ENCODE measurements around the gene SMAP1.

Gene SMAP1

DNA sequence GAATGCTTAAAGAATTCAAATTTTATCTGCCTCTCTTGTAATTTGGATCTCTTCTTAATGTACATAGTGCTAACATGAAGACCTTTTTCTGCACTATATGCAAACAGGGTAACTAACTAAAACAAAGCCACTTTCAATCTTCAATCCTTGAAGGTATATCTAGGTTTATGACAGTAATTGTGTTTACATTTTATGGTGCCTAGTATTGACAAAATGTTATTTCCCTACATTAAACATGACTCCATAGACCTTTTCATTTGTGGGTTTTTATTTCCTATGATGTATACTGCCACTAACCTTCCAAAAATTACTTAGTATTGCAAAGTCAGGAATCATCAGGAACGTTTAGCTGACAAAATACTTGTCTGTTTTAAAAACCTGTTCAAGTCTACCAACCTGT lies 193.2 kb downstream of the SMAP1 start:
- TF ChIP-seq, protein P1, sequence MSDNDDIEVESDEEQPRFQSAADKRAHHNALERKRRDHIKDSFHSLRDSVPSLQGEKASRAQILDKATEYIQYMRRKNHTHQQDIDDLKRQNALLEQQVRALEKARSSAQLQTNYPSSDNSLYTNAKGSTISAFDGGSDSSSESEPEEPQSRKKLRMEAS (IDR thresholded peaks at IDR 0.05; ENCODE audit: low read depth, low read length), result no peak
- no peak for TF ChIP-seq MYC (IDR thresholded peaks at IDR 0.05; ENCODE audit: low read depth, low read length)
- TF ChIP-seq, protein P2, sequence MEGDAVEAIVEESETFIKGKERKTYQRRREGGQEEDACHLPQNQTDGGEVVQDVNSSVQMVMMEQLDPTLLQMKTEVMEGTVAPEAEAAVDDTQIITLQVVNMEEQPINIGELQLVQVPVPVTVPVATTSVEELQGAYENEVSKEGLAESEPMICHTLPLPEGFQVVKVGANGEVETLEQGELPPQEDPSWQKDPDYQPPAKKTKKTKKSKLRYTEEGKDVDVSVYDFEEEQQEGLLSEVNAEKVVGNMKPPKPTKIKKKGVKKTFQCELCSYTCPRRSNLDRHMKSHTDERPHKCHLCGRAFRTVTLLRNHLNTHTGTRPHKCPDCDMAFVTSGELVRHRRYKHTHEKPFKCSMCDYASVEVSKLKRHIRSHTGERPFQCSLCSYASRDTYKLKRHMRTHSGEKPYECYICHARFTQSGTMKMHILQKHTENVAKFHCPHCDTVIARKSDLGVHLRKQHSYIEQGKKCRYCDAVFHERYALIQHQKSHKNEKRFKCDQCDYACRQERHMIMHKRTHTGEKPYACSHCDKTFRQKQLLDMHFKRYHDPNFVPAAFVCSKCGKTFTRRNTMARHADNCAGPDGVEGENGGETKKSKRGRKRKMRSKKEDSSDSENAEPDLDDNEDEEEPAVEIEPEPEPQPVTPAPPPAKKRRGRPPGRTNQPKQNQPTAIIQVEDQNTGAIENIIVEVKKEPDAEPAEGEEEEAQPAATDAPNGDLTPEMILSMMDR (IDR thresholded peaks at IDR 0.05; ENCODE audit: low read depth, low read length), result no peak
- no peak for TF ChIP-seq POLR2A (IDR thresholded peaks at IDR 0.05; ENCODE audit: extremely low read depth, insufficient read length)
- no peak overlapping the region for H3K4me3 ChIP-seq (ENCODE audit: low read depth, low read length)
- DNase-seq (ENCODE audit: low read depth), result no peak

DNA sequence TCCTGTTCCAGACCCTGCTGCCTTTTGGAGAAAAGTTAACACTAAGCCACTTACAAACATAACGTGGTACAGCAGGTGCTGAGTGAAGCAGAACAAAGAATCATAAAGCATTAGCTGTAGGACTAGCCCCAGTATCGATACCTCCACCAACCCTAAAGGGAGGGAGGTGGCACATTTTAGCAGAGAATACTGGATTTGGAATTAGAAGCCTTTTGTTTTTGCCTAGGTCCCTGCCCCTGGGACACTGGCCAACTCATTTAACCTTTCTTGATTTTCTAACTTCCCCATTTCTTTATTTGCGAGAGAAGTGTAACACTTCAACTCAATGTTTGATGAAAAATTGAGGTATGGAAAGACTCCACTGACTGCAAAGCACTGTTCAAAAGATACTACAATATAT lies 195.7 kb downstream of the SMAP1 start:
- DNase-seq (ENCODE audit: low read depth), result no peak
- no peak overlapping the region for H3K4me3 ChIP-seq (ENCODE audit: low read depth, low read length)
- TF ChIP-seq MYC (IDR thresholded peaks at IDR 0.05; ENCODE audit: low read depth, low read length) (no peak), POLR2A (IDR thresholded peaks at IDR 0.05; ENCODE audit: extremely low read depth, insufficient read length) (no peak)
- TF ChIP-seq, protein P1 (IDR thresholded peaks at IDR 0.05; ENCODE audit: low read depth, low read length), result no peak
- TF ChIP-seq, protein P2 (IDR thresholded peaks at IDR 0.05; ENCODE audit: low read depth, low read length), result no peak

DNA sequence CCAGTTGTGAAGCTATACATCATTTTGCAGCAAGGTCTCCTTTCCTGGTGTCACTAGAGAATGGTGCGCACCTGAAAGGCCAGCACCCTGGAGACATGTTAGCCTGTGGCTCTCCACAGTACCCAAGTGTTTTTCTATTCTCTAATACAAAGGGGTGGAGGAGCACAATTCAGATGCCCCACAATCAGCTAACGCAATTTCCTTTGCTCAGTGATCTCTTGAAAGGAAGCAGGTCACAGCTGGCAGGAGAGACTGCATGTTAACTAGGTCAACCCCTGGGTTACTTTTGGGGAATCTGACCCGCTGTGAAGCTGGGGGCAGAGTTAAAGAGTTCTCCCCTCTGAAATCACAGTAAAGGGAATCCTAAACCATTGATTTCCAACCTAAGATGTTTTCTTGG lies 196.7 kb downstream of the SMAP1 start:
- H3K4me3 ChIP-seq (ENCODE audit: low read depth, low read length), result no peak overlapping the region
- TF ChIP-seq POLR2A (IDR thresholded peaks at IDR 0.05; ENCODE audit: extremely low read depth, insufficient read length), result no peak
- no peak for TF ChIP-seq MYC (IDR thresholded peaks at IDR 0.05; ENCODE audit: low read depth, low read length)
- TF ChIP-seq, protein P2 (IDR thresholded peaks at IDR 0.05; ENCODE audit: low read depth, low read length), result no peak
- TF ChIP-seq, protein P1 (IDR thresholded peaks at IDR 0.05; ENCODE audit: low read depth, low read length), result no peak
- no peak for DNase-seq (ENCODE audit: low read depth)

DNA sequence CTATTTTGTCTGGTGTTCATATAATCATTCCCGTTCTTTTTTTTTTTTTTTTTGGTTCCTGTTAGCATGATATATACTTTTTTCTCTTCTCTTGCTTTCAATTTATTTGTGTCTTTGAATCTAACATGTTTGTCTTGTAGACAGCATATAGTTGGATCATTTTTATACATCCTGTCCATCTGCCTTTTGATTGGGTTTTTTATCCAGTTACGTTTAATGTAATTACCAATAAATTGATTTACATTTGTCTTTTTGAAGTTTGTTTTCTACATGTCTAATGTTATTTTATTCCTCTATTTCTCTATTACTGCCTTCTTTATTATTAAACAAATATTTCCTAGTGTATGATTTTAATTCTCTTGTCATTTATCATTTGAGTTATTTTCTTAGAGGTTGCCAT lies 204.8 kb downstream of the SMAP1 start:
- H3K4me3 ChIP-seq (ENCODE audit: low read depth, low read length), result no peak overlapping the region
- DNase-seq (ENCODE audit: low read depth), result no peak
- TF ChIP-seq MYC (IDR thresholded peaks at IDR 0.05; ENCODE audit: low read depth, low read length), result no peak
- TF ChIP-seq, protein P1 (IDR thresholded peaks at IDR 0.05; ENCODE audit: low read depth, low read length), result no peak
- TF ChIP-seq, protein P2 (IDR thresholded peaks at IDR 0.05; ENCODE audit: low read depth, low read length), result no peak
- no peak for TF ChIP-seq POLR2A (IDR thresholded peaks at IDR 0.05; ENCODE audit: extremely low read depth, insufficient read length)

DNA sequence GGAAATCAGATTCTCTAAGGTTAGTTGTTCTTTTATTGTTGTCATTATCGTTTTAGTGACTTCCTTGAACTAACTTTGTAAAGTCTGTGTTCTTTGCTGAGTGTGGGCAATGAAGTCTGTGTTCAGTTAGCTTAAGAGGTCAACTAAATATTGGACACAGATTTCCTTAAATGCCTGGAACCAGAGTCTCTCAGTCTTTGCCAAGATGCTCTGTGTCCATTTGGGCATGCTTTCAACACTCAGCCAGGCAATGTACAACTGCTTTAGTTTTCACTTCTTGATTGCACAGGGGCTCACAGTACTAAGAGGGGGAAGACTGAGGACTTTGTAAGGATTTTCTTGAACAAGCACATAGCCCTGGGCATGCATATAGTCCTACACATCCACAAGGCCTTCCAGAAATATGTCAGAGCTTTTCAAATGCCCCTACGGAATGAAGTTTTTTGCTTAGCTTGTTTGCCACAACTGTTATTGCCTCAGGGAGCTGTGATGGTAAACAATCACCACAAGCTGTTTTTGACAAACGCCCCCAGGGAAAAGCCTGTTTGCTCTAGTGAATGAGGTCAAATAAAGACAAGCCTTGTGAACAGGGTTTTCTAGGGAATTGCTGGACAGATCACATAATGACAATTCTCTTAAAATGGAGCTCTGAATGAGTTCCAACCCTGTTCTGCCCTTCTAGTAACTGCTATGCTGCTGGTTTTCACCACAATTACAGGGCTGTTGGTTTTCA lies 206.7 kb downstream of the SMAP1 start:
- DNase-seq (ENCODE audit: low read depth), result no peak
- TF ChIP-seq, protein P2 (IDR thresholded peaks at IDR 0.05; ENCODE audit: low read depth, low read length), result no peak
- TF ChIP-seq POLR2A (IDR thresholded peaks at IDR 0.05; ENCODE audit: extremely low read depth, insufficient read length) (no peak), MYC (IDR thresholded peaks at IDR 0.05; ENCODE audit: low read depth, low read length) (no peak)
- TF ChIP-seq, protein P1 (IDR thresholded peaks at IDR 0.05; ENCODE audit: low read depth, low read length), result no peak

More for the DNA sequence above, 206.7 kb downstream of the SMAP1 start:
- H3K4me3 ChIP-seq (ENCODE audit: low read depth, low read length), result no peak overlapping the region

Data from NB4 (cell line).